ENCODE data around the gene B4GALNT4. TPM values are rescaled to one million over a fixed set of nuclear protein-coding genes. Genes with fewer than 3 reads are reported as not detected.

Gene B4GALNT4
- total and polyA plus RNA-seq, 2 donors (not counting 1 experiment from before 2014, with no cell fraction given) = 1.5 to 3.8 TPM

DNA sequence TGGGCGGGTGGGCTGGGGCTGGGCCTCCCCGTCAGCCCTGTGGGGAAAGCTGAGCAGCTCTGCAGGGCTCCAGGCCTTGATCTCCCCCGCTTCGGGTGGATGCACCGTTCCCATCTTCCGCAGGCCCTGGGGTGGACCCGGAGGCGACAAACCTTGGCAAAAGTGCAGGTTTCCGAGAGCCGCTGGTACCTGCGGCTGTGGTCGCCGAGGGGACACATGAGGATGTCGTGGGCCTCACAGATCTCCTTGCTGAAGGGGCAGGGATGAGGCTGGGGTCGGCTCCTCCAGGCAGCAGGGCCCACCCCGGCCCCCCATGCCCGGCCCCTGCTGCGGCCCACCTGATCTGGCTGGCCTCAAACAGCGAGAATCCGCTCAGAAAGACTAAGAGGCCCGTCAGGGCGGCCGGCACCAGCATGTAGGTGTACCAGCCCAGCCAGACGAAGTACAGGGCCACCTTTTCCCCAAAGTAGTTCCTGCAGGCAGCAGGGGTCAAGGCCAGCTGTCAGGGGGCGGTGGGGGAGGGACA, 60.7 kb downstream of the B4GALNT4 start:
- TF ChIP-seq EZH2 (IDR thresholded peaks at IDR 0.05; ENCODE audit: low read length, missing control alignments) = no peak
- TF ChIP-seq, protein P1, sequence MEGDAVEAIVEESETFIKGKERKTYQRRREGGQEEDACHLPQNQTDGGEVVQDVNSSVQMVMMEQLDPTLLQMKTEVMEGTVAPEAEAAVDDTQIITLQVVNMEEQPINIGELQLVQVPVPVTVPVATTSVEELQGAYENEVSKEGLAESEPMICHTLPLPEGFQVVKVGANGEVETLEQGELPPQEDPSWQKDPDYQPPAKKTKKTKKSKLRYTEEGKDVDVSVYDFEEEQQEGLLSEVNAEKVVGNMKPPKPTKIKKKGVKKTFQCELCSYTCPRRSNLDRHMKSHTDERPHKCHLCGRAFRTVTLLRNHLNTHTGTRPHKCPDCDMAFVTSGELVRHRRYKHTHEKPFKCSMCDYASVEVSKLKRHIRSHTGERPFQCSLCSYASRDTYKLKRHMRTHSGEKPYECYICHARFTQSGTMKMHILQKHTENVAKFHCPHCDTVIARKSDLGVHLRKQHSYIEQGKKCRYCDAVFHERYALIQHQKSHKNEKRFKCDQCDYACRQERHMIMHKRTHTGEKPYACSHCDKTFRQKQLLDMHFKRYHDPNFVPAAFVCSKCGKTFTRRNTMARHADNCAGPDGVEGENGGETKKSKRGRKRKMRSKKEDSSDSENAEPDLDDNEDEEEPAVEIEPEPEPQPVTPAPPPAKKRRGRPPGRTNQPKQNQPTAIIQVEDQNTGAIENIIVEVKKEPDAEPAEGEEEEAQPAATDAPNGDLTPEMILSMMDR (conservative IDR thresholded peaks at IDR 0.05 in 1 of 2, IDR thresholded peaks at IDR 0.05 in 1 of 2; ENCODE audit: low read depth in 1 of 2, low read length in 2 of 2) = no peak
- no peak overlapping the region for H3K27ac ChIP-seq (ENCODE audit: insufficient read depth, low read length)
- no peaks in the 10 kb centered on the region for H3K79me2 ChIP-seq (ENCODE audit: control insufficient read depth, insufficient read depth, low read length)
- H3K4me3 ChIP-seq (replicated peaks in 1 of 4; ENCODE audit: control extremely low read depth in 1 of 4, insufficient read depth in 1 of 4, low read depth in 3 of 4, low read length in 4 of 4) = no peak overlapping the region
- H3K9me3 ChIP-seq (ENCODE audit: control insufficient read depth, insufficient read depth, low read depth, low read length) = no peaks in the 10 kb centered on the region
- H2AFZ ChIP-seq (ENCODE audit: low read length) = no peak overlapping the region
- no peak for DNase-seq (ENCODE audit: low read depth in 2 of 2)
- no peak overlapping the region for H3K9ac ChIP-seq (ENCODE audit: insufficient read depth, low read length)
- H3K36me3 ChIP-seq (ENCODE audit: control insufficient read depth, insufficient read depth, low read length) = no peaks in the 10 kb centered on the region
- no peak overlapping the region for H3K4me2 ChIP-seq (ENCODE audit: extremely low read depth, insufficient read depth, low read length)
- H3K4me1 ChIP-seq (ENCODE audit: control insufficient read depth, extremely low read depth, insufficient read depth, low read length) = no peaks in the 10 kb centered on the region
- peaks cover 2% of the 10 kb centered on the region for H3K27me3 ChIP-seq (ENCODE audit: control insufficient read depth, insufficient read depth, low read length)
- no peaks in the 10 kb centered on the region for H4K20me1 ChIP-seq (ENCODE audit: control insufficient read depth, extremely low read depth, insufficient read depth, low read length)

Other genes starting within 250 kb of the B4GALNT4 start
- gene SCGB1C1, start 176.4 kb upstream of the B4GALNT4 start, total RNA-seq = not detected in 2 replicates
- gene SCGB1C1, start 176.4 kb upstream of the B4GALNT4 start, polyA plus RNA-seq = not detected in 2 replicates
- 17.2 and 21.1 TPM in 2 replicates for gene BET1L, start 162.1 kb upstream of the B4GALNT4 start, total RNA-seq
- 63.5 and 70.2 TPM in 2 replicates for gene BET1L, start 162.1 kb upstream of the B4GALNT4 start, polyA plus RNA-seq
- 153 and 230 TPM in 2 replicates for gene RIC8A, start 161.8 kb upstream of the B4GALNT4 start, total RNA-seq
- 106 and 128 TPM in 2 replicates for gene RIC8A, start 161.8 kb upstream of the B4GALNT4 start, polyA plus RNA-seq
- 8.8 and 9.5 TPM in 2 replicates for gene SIRT3, start 133.2 kb upstream of the B4GALNT4 start, total RNA-seq
- gene SIRT3, start 133.2 kb upstream of the B4GALNT4 start, polyA plus RNA-seq = 10.2 and 11.0 TPM in 2 replicates
- gene PSMD13, start 132.5 kb upstream of the B4GALNT4 start, total RNA-seq = 81.4 and 106 TPM in 2 replicates
- 147 and 178 TPM in 2 replicates for gene PSMD13, start 132.5 kb upstream of the B4GALNT4 start, polyA plus RNA-seq
- not detected in 2 replicates for gene NLRP6, start 91.1 kb upstream of the B4GALNT4 start, total RNA-seq
- gene NLRP6, start 91.1 kb upstream of the B4GALNT4 start, polyA plus RNA-seq = not detected in 2 replicates
- gene PGGHG, start 80.4 kb upstream of the B4GALNT4 start, total RNA-seq = 8.4 and 8.5 TPM in 2 replicates
- 3.1 and 4.6 TPM in 2 replicates for gene PGGHG, start 80.4 kb upstream of the B4GALNT4 start, polyA plus RNA-seq
- 0.50 TPM in 1 of 2 replicates, not detected in the other for gene IFITM5, start 70.0 kb upstream of the B4GALNT4 start, total RNA-seq
- not detected in 2 replicates for gene IFITM5, start 70.0 kb upstream of the B4GALNT4 start, polyA plus RNA-seq
- 51.2 and 96.8 TPM in 2 replicates for gene IFITM2, start 61.7 kb upstream of the B4GALNT4 start, total RNA-seq
- 434 and 714 TPM in 2 replicates for gene IFITM2, start 61.7 kb upstream of the B4GALNT4 start, polyA plus RNA-seq
- 21.1 and 41.6 TPM in 2 replicates for gene IFITM1, start 55.5 kb upstream of the B4GALNT4 start, total RNA-seq
- 54.9 and 93.0 TPM in 2 replicates for gene IFITM1, start 55.5 kb upstream of the B4GALNT4 start, polyA plus RNA-seq
- gene IFITM3, start 48.6 kb upstream of the B4GALNT4 start, total RNA-seq = 74.1 and 76.0 TPM in 2 replicates
- gene IFITM3, start 48.6 kb upstream of the B4GALNT4 start, polyA plus RNA-seq = 482 and 876 TPM in 2 replicates
- 0.26 and 0.83 TPM in 2 replicates for gene PKP3, start 24.7 kb downstream of the B4GALNT4 start, total RNA-seq
- gene PKP3, start 24.7 kb downstream of the B4GALNT4 start, polyA plus RNA-seq = 0.17 and 0.24 TPM in 2 replicates
- gene SIGIRR, start 45.5 kb downstream of the B4GALNT4 start, total RNA-seq = 13.4 and 16.7 TPM in 2 replicates
- 8.9 and 10.5 TPM in 2 replicates for gene SIGIRR, start 45.5 kb downstream of the B4GALNT4 start, polyA plus RNA-seq
- gene ANO9, start 72.5 kb downstream of the B4GALNT4 start, total RNA-seq = not detected in 2 replicates
- gene ANO9, start 72.5 kb downstream of the B4GALNT4 start, polyA plus RNA-seq = not detected in 2 replicates
- 31.8 and 36.7 TPM in 2 replicates for gene PTDSS2, start 80.8 kb downstream of the B4GALNT4 start, total RNA-seq
- 17.4 and 18.1 TPM in 2 replicates for gene PTDSS2, start 80.8 kb downstream of the B4GALNT4 start, polyA plus RNA-seq
- gene RNH1, start 137.7 kb downstream of the B4GALNT4 start, total RNA-seq = 502 and 561 TPM in 2 replicates
- gene RNH1, start 137.7 kb downstream of the B4GALNT4 start, polyA plus RNA-seq = 102 and 140 TPM in 2 replicates
- gene HRAS, start 166.1 kb downstream of the B4GALNT4 start, total RNA-seq = 46.7 and 58.5 TPM in 2 replicates
- 51.7 and 69.3 TPM in 2 replicates for gene HRAS, start 166.1 kb downstream of the B4GALNT4 start, polyA plus RNA-seq
- gene LRRC56, start 168.0 kb downstream of the B4GALNT4 start, total RNA-seq = 0.77 and 1.3 TPM in 2 replicates
- 0.26 and 0.28 TPM in 2 replicates for gene LRRC56, start 168.0 kb downstream of the B4GALNT4 start, polyA plus RNA-seq
- 0.17 and 0.26 TPM in 2 replicates for gene LMNTD2, start 191.2 kb downstream of the B4GALNT4 start, total RNA-seq
- gene LMNTD2, start 191.2 kb downstream of the B4GALNT4 start, polyA plus RNA-seq = 0.05 and 0.08 TPM in 2 replicates
- gene RASSF7, start 191.5 kb downstream of the B4GALNT4 start, total RNA-seq = 1.5 and 2.8 TPM in 2 replicates
- 1.4 and 1.6 TPM in 2 replicates for gene RASSF7, start 191.5 kb downstream of the B4GALNT4 start, polyA plus RNA-seq
- 16.8 and 18.7 TPM in 2 replicates for gene PHRF1, start 207.0 kb downstream of the B4GALNT4 start, total RNA-seq
- gene PHRF1, start 207.0 kb downstream of the B4GALNT4 start, polyA plus RNA-seq = 5.9 and 9.7 TPM in 2 replicates
- gene IRF7, start 246.5 kb downstream of the B4GALNT4 start, total RNA-seq = 9.1 and 11.3 TPM in 2 replicates
- gene IRF7, start 246.5 kb downstream of the B4GALNT4 start, polyA plus RNA-seq = 1.3 and 1.6 TPM in 2 replicates